Kidney (tissue), 14 donors: ENCODE measurements around the gene TSC22D3. TPM values are rescaled to one million over a fixed set of nuclear protein-coding genes. Genes with fewer than 3 reads are reported as not detected.

Experiments
- DNase-seq, 5 donors: peaks; one replicate each; pipeline ENCODE4 v3.0.0-alpha.2; 2013 to 2020
- FAIRE-seq: peaks from 2 replicates; lab custom pipeline; 2012; peaks lifted over from hg19 to GRCh38; lab: Jason Lieb, UNC
- H3K27ac ChIP-seq, 2 donors: one replicate each; pipeline ENCODE4 v1.7.0; 2013; ENCODE audit warnings: low read depth in 2 of 2, low read length in 2 of 2, inconsistent platforms in 1 of 2
- H3K27me3 ChIP-seq: one replicate; pipeline ENCODE4 v1.7.1; 2013; ENCODE audit warnings: low read length, inconsistent platforms; ENCODE audit not compliant: control insufficient read depth, insufficient read depth
- H3K36me3 ChIP-seq, 3 donors: one replicate each; pipeline versions ENCODE4 v1.7.0 to v1.7.1; 2013; ENCODE audit warnings: low read length in 3 of 3, control low read depth in 1 of 3, inconsistent platforms in 1 of 3; ENCODE audit not compliant: insufficient read depth in 3 of 3, control insufficient read depth in 2 of 3
- H3K4me1 ChIP-seq, 3 donors: one replicate each; pipeline versions ENCODE4 v1.7.0 to v1.7.1; 2013; ENCODE audit warnings: low read length in 3 of 3, inconsistent platforms in 1 of 3, low read depth in 1 of 3; ENCODE audit not compliant: control insufficient read depth in 2 of 3, insufficient read depth in 2 of 3
- H3K4me3 ChIP-seq, 3 donors: one replicate each; pipeline versions ENCODE4 v1.7.0 to v1.8.1; 2013; ENCODE audit warnings: low read length in 3 of 3, control low read depth in 1 of 3, inconsistent platforms in 1 of 3
- H3K9ac ChIP-seq, 3 donors: one replicate each; pipeline versions ENCODE4 v1.7.0 to v1.7.1; 2013; ENCODE audit warnings: low read length in 3 of 3, control low read depth in 1 of 3, inconsistent platforms in 1 of 3
- H3K9me3 ChIP-seq, 3 donors: one replicate each; pipeline versions ENCODE4 v1.7.0 to v1.7.1; 2013; ENCODE audit warnings: low read length in 3 of 3, control low read depth in 1 of 3, inconsistent platforms in 1 of 3; ENCODE audit not compliant: control insufficient read depth in 2 of 3, insufficient read depth in 1 of 3
- intact Hi-C: fragments of 100-400 bp; cut with DNase I; formaldehyde crosslinking; loops from one replicate; pipeline ENCODE4 v1.11.1; 2022
- polyA plus RNA-seq: library from polyadenylated mRNA; stranded (reverse); fragments of 350-450 nt; fragmentation: Illumina TruSeq; extraction: RNeasy Lipid Tissue Mini Kit (QIAGEN cat#74804); gene quantifications from one replicate; pipeline ENCODE4 v1.2.3, GENCODE V29; 2014; ENCODE audit warnings: low read depth, low replicate concordance; ENCODE audit not compliant: insufficient read depth
- total RNA-seq: library from RNA; stranded (reverse); fragmentation: NEBNext Ultra II Directional; extraction: Animal tissue kit (Norgen Biotek cat#: 25700); gene quantifications from one replicate; pipeline ENCODE4 v1.2.1, GENCODE V29; 2021
- TF ChIP-seq, protein P1 (sequence below): IDR thresholded peaks from 3 replicates; pipeline ENCODE4 v1.5.1; 2012; ENCODE audit warnings: mild to moderate bottlenecking, moderate library complexity, borderline replicate concordance; ENCODE audit not compliant: insufficient read depth; ENCODE audit errors: extremely low read depth
- donor health status: control.
- donor health status: control.
- donor health status: control.
- donor health status: control.
- donor health status: control.
- donor health status: DM: yes; HTN: yes; CAD: no.
- donor health status: Normal renal cell carcinoma (clear cell type).

TSC22D3 gene
- total and polyA plus RNA-seq, 2 donors from 2014 or later = 160 to 320 TPM

DNA sequence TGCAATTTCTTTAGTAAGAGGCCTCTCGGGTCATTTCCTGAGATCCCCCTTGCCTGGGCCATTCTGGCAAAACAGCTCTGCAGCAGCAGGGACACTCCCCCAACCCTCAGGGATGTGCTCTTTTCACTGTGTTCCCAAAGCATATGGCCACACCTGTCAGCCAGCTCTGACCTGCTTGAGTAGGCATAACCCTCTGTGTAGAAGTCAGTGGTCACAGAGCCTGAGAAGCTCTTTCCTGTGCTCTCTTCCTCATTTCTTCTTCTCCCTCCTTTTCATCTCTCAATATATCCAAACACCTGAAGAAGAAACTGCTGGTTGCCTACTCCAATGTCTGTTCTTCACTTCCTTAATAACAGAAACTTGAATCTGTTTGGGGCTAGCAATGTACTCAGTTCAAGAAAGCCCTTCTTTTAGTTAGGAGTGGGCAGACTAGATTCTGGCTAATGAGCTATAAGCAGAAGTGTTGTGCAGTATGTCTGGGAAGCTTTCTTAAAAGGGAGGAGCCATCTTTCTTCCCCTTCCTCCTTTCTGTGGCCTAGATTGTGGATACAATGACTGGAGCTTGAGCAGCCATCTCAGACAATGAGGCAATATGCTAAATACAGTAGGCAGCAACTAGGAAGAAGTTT, 74.0 kb downstream of the TSC22D3 start:
- peak in 2 of 5 donors; percentile 24 to 32 for DNase-seq
- H3K27me3 ChIP-seq = no peaks in the 10 kb centered on the region
- intact Hi-C loops = no loop called here
- FAIRE-seq = no peak
- TF ChIP-seq, protein P1, sequence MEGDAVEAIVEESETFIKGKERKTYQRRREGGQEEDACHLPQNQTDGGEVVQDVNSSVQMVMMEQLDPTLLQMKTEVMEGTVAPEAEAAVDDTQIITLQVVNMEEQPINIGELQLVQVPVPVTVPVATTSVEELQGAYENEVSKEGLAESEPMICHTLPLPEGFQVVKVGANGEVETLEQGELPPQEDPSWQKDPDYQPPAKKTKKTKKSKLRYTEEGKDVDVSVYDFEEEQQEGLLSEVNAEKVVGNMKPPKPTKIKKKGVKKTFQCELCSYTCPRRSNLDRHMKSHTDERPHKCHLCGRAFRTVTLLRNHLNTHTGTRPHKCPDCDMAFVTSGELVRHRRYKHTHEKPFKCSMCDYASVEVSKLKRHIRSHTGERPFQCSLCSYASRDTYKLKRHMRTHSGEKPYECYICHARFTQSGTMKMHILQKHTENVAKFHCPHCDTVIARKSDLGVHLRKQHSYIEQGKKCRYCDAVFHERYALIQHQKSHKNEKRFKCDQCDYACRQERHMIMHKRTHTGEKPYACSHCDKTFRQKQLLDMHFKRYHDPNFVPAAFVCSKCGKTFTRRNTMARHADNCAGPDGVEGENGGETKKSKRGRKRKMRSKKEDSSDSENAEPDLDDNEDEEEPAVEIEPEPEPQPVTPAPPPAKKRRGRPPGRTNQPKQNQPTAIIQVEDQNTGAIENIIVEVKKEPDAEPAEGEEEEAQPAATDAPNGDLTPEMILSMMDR = no peak
- peaks cover 0 to 11% (median 8%) of the 10 kb centered on the region in 3 donors for H3K4me1 ChIP-seq
- H3K4me3 ChIP-seq = no peak overlapping the region
- no peak overlapping the region for H3K9ac ChIP-seq
- no peaks in the 10 kb centered on the region for H3K36me3 ChIP-seq
- peak overlapping the region in 1 of 2 donors; percentile 0 for H3K27ac ChIP-seq
- H3K9me3 ChIP-seq = no peaks in the 10 kb centered on the region

DNA sequence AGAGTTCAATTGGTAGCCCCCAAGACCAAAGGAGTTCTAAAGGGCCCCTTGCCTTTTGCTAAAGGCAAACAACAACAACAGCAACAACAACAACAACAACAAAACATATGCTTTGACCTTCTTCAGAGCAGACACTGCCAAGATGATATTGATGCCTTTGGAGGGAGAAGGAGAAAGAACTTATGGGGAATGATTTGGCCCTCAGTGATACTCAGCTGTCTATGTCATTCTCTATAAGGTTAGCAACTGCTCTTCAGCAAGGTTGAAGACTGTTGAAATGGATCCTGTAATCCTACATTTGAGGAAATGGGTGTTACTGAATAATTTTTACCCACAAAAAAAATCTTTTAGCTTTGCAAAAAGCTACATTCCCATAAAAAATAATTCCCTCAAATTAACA, 74.8 kb downstream of the TSC22D3 start:
- Histone ChIP-seq H3K36me3 (no peaks in the 10 kb centered on the region), H3K4me1 (peaks cover 0 to 11% (median 8%) of the 10 kb centered on the region in 3 donors), H3K9ac (no peak overlapping the region), H3K4me3 (no peak overlapping the region), H3K27me3 (no peaks in the 10 kb centered on the region), H3K27ac (peak overlapping the region; percentile 19 to 60), H3K9me3 (no peaks in the 10 kb centered on the region)
- TF ChIP-seq, protein P1 = no peak
- DNase-seq = no peak
- intact Hi-C loops = no loop called here
- FAIRE-seq = no peak

DNA sequence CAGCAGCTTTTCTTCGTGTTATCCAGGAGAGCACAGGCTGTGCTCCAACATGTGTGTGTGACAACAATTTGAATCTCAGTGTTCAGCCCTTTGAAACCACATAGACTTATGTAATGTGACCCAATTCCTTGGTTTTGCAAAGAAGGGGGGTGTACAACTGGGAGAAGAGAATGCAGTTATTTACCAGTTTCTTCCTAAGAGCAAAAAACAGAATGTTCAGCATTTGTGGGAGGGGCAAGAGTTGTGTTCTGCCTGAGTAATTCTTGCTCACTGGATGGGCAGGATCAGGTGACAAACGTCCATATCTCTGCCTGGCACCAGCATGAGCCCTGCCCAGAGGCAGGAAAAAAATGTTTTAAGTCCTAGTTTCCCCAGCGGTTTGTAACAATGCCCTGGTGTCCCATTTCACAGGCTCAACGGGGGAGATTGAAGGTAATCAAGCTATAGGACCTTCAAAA, 75.2 kb downstream of the TSC22D3 start:
- H3K9ac ChIP-seq = no peak overlapping the region
- intact Hi-C loops = no loop called here
- H3K9me3 ChIP-seq = no peaks in the 10 kb centered on the region
- peak in 3 of 5 donors; percentile 43 to 70 (median 58) for DNase-seq
- TF ChIP-seq, protein P1 = no peak
- no peaks in the 10 kb centered on the region for H3K27me3 ChIP-seq
- H3K4me3 ChIP-seq = no peak overlapping the region
- peak overlapping the region; percentile 19 to 69 for H3K27ac ChIP-seq
- no peak for FAIRE-seq
- no peaks in the 10 kb centered on the region for H3K36me3 ChIP-seq
- H3K4me1 ChIP-seq = peaks cover 0 to 11% (median 8%) of the 10 kb centered on the region in 3 donors
